Peyer's patch (tissue), 4 donors: Measurements from ENCODE around the gene ARMH4.

Source experiments
- CTCF ChIP-seq, 6 experiments: fragments of 450-650 bp in 4 of 6; fragments of 200-600 bp in 2 of 6; sonication (generic) in 1 of 6; IDR thresholded peaks; one replicate each; pipeline ENCODE4 v1.5.1; 2017 to 2019; ENCODE audit warnings: antibody characterized with exemption in 6 of 6, mild to moderate bottlenecking in 3 of 6, moderate library complexity in 1 of 6
- POLR2A ChIP-seq, 2 donors: fragments of 450-650 bp; IDR thresholded peaks; one replicate each; pipeline ENCODE4 v1.5.1; 2017; ENCODE audit warnings: antibody characterized with exemption in 2 of 2, mild to moderate bottlenecking in 2 of 2, moderate library complexity in 2 of 2

- TF ChIP-seq CTCF (IDR thresholded peaks at IDR 0.05) (no peak), POLR2A (IDR thresholded peaks at IDR 0.05) (no peak)
Measured at GRCh38 chr14:58061581-58061980, 90.4 kb downstream of the ARMH4 start.
